HepG2 (cell line): ENCODE measurements around the gene S1PR2. TPM values are rescaled to one million over a fixed set of nuclear protein-coding genes. Genes with fewer than 3 reads are reported as not detected.

Experiments used
- FOXA1 ChIP-seq, 2 experiments: fragments of 450-650 bp in 1 of 2; sonication (generic) in 1 of 2; formaldehyde crosslinking in 1 of 2; IDR thresholded peaks; 2 replicates each; pipeline versions ENCODE4 v1.4.0 to v1.6.1; 2016 to 2020; ENCODE audit warnings: missing genetic modification reagents in 1 of 2
- GABPA ChIP-seq, 2 experiments: IDR thresholded peaks; 2 replicates each; pipeline ENCODE4 v1.6.1; 2011 to 2016; ENCODE audit warnings: low read depth in 2 of 2, low read length in 1 of 2, missing biosample characterization in 1 of 2, missing genetic modification characterization in 1 of 2
- ISX ChIP-seq: sonication (generic); formaldehyde crosslinking; conservative IDR thresholded peaks from 2 replicates; pipeline ENCODE4 v1.5.0; 2020; ENCODE audit warnings: missing genetic modification reagents
- NR1H2 ChIP-seq: sonication (generic); formaldehyde crosslinking; IDR thresholded peaks from 2 replicates; pipeline ENCODE4 v1.8.1; 2022; ENCODE audit warnings: low read depth, missing genetic modification reagents, borderline replicate concordance
- PAWR ChIP-seq: sonication (generic); formaldehyde crosslinking; IDR thresholded peaks from 2 replicates; pipeline ENCODE4 v1.4.0; 2020; ENCODE audit warnings: missing genetic modification reagents, mild to moderate bottlenecking, borderline replicate concordance
- SRY ChIP-seq: sonication (generic); formaldehyde crosslinking; IDR thresholded peaks from 2 replicates; pipeline ENCODE4 v1.8.0; 2022; ENCODE audit warnings: mild to moderate bottlenecking, missing genetic modification reagents
- ZNF124 ChIP-seq: sonication (generic); formaldehyde crosslinking; IDR thresholded peaks from 2 replicates; pipeline ENCODE4 v1.4.0; 2020; ENCODE audit warnings: missing genetic modification reagents
- ZNF180 ChIP-seq: sonication (generic); formaldehyde crosslinking; IDR thresholded peaks from 2 replicates; pipeline ENCODE4 v1.4.0; 2020; ENCODE audit warnings: low read depth, missing genetic modification reagents, borderline replicate concordance
- ZNF451 ChIP-seq: sonication (generic); formaldehyde crosslinking; IDR thresholded peaks from 2 replicates; pipeline ENCODE4 v1.5.0; 2020; ENCODE audit warnings: mild to moderate bottlenecking, missing genetic modification reagents
- polyA plus RNA-seq, 8 experiments: library from polyadenylated mRNA; depleted of rRNA in 3 of 8; stranded (reverse) in 7 of 8; unstranded in 1 of 8; fragments of >200 nt; fragmentation: Illumina TruSeq in 4 of 8; extraction: Trizol in 4 of 8; gene quantifications; 2 replicates each; pipeline versions ENCODE4 v1.2.1 to v1.2.3, GENCODE V29; 2011 to 2016; ENCODE audit warnings: low read depth in 4 of 8, missing spikeins in 1 of 8, mixed read lengths in 1 of 8; ENCODE audit not compliant: insufficient read depth in 1 of 8
- total RNA-seq, 5 experiments: library from RNA; depleted of rRNA; stranded (reverse); fragments of >200 nt; fragmentation: Illumina TruSeq; extraction: Trizol; gene quantifications; 2 replicates each; pipeline ENCODE4 v1.2.3, GENCODE V29; 2016; ENCODE audit warnings: low read depth in 1 of 5
- TF ChIP-seq, protein P1 (sequence below): IDR thresholded peaks from 2 replicates; pipeline ENCODE4 v1.6.1; 2016
- TF ChIP-seq, protein P2 (sequence below): sonication (generic); formaldehyde crosslinking; IDR thresholded peaks from 2 replicates; pipeline ENCODE4 v1.5.0; 2020; ENCODE audit warnings: missing genetic modification reagents
- TF ChIP-seq, protein P3 (sequence below): sonication (generic); formaldehyde crosslinking; IDR thresholded peaks from 2 replicates; pipeline ENCODE4 v1.4.0; 2020; ENCODE audit warnings: missing genetic modification reagents
- TF ChIP-seq, protein P4 (sequence below): IDR thresholded peaks from 2 replicates; pipeline ENCODE4 v1.6.1; 2016; ENCODE audit warnings: low read depth, missing genetic modification reagents, missing compliant biosample characterization
- TF ChIP-seq, protein P5 (sequence below), 2 experiments: sonication (generic) in 1 of 2; formaldehyde crosslinking in 1 of 2; IDR thresholded peaks; 2 replicates each; pipeline versions ENCODE4 v1.4.0 to v1.6.1; 2018 to 2020; ENCODE audit warnings: missing genetic modification reagents in 2 of 2, borderline replicate concordance in 1 of 2, low read depth in 1 of 2, mild to moderate bottlenecking in 1 of 2, missing biosample characterization in 1 of 2

The S1PR2 gene
- total and polyA plus RNA-seq, 2 of the 13 experiments (the other 11 are each of a cell fraction or from before 2014, with no cell fraction given): 0.91 to 1.3 TPM

DNA sequence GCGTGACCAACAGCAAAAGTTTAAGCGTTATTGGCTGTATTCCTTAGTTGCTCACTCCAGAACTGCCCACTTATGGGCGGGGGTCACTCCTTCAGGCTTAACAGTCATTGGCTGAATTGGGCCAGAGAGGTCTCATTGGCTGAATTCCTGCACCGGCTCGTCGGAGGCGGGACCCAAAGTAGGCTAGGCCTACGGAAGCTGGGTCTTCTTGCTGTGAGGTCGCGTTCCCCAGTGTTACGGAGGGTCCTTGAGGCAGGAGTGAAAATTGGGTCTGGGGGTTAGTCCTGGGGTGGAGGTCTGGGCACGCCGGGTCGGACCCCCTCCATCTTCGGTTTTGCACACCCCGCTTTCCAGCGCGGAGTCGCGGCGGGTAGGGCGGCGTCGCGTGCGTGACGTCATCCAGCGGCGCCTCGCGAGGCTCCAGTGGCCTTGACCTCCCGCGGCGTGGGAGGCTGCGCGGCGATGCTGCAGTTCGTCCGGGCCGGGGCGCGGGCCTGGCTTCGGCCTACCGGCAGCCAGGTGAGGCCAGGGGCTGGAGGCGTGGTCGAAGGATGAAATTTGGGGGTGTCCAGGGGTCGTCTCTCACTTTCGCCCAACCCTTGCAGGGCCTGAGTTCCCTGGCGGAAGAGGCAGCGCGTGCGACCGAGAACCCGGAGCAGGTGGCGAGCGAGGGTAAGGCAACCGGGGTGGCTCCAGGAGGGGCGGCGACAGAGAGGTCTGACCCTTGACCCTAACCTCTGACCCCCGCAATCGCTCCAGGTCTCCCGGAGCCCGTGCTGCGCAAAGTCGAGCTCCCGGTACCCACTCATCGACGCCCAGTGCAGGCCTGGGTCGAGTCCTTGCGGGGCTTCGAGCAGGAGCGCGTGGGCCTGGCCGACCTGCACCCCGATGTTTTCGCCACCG, 20.9 kb upstream of the S1PR2 start, which contains the start of gene MRPL4 (continued):
- no peak for TF ChIP-seq ZNF124 (CRISPR knock-in tag)
- TF ChIP-seq, protein P1, sequence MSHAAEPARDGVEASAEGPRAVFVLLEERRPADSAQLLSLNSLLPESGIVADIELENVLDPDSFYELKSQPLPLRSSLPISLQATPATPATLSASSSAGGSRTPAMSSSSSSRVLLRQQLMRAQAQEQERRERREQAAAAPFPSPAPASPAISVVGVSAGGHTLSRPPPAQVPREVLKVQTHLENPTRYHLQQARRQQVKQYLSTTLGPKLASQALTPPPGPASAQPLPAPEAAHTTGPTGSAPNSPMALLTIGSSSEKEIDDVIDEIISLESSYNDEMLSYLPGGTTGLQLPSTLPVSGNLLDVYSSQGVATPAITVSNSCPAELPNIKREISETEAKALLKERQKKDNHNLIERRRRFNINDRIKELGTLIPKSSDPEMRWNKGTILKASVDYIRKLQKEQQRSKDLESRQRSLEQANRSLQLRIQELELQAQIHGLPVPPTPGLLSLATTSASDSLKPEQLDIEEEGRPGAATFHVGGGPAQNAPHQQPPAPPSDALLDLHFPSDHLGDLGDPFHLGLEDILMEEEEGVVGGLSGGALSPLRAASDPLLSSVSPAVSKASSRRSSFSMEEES: no peak
- no peak for TF ChIP-seq FOXA1 (IDR thresholded peaks at IDR 0.05)
- TF ChIP-seq FOXA1 (CRISPR knock-in tag; IDR thresholded peaks at IDR 0.05): 0 out of 2 replicates have a peak, but pooled peaks have one; percentile 33
- TF ChIP-seq ZNF451: peak; percentile 65; the same call in 1 of the 2 replicates
- TF ChIP-seq, protein P2, sequence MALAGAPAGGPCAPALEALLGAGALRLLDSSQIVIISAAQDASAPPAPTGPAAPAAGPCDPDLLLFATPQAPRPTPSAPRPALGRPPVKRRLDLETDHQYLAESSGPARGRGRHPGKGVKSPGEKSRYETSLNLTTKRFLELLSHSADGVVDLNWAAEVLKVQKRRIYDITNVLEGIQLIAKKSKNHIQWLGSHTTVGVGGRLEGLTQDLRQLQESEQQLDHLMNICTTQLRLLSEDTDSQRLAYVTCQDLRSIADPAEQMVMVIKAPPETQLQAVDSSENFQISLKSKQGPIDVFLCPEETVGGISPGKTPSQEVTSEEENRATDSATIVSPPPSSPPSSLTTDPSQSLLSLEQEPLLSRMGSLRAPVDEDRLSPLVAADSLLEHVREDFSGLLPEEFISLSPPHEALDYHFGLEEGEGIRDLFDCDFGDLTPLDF (CRISPR knock-in tag): peak; percentile 77; the same call in 1 of the 2 replicates
- TF ChIP-seq, protein P3, sequence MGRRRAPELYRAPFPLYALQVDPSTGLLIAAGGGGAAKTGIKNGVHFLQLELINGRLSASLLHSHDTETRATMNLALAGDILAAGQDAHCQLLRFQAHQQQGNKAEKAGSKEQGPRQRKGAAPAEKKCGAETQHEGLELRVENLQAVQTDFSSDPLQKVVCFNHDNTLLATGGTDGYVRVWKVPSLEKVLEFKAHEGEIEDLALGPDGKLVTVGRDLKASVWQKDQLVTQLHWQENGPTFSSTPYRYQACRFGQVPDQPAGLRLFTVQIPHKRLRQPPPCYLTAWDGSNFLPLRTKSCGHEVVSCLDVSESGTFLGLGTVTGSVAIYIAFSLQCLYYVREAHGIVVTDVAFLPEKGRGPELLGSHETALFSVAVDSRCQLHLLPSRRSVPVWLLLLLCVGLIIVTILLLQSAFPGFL (CRISPR knock-in tag): no peak
- TF ChIP-seq NR1H2: no peak
- TF ChIP-seq, protein P4, sequence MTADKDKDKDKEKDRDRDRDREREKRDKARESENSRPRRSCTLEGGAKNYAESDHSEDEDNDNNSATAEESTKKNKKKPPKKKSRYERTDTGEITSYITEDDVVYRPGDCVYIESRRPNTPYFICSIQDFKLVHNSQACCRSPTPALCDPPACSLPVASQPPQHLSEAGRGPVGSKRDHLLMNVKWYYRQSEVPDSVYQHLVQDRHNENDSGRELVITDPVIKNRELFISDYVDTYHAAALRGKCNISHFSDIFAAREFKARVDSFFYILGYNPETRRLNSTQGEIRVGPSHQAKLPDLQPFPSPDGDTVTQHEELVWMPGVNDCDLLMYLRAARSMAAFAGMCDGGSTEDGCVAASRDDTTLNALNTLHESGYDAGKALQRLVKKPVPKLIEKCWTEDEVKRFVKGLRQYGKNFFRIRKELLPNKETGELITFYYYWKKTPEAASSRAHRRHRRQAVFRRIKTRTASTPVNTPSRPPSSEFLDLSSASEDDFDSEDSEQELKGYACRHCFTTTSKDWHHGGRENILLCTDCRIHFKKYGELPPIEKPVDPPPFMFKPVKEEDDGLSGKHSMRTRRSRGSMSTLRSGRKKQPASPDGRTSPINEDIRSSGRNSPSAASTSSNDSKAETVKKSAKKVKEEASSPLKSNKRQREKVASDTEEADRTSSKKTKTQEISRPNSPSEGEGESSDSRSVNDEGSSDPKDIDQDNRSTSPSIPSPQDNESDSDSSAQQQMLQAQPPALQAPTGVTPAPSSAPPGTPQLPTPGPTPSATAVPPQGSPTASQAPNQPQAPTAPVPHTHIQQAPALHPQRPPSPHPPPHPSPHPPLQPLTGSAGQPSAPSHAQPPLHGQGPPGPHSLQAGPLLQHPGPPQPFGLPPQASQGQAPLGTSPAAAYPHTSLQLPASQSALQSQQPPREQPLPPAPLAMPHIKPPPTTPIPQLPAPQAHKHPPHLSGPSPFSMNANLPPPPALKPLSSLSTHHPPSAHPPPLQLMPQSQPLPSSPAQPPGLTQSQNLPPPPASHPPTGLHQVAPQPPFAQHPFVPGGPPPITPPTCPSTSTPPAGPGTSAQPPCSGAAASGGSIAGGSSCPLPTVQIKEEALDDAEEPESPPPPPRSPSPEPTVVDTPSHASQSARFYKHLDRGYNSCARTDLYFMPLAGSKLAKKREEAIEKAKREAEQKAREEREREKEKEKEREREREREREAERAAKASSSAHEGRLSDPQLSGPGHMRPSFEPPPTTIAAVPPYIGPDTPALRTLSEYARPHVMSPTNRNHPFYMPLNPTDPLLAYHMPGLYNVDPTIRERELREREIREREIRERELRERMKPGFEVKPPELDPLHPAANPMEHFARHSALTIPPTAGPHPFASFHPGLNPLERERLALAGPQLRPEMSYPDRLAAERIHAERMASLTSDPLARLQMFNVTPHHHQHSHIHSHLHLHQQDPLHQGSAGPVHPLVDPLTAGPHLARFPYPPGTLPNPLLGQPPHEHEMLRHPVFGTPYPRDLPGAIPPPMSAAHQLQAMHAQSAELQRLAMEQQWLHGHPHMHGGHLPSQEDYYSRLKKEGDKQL: peak; percentile 62; the same call in 1 of the 2 replicates
- no peak for TF ChIP-seq PAWR
- TF ChIP-seq GABPA (IDR thresholded peaks at IDR 0.05; ENCODE audit: low read depth, low read length): peak; percentile 32; the same call in 1 of the 2 replicates
- peak; percentile 54; the same call in 1 of the 2 replicates for TF ChIP-seq GABPA (CRISPR knock-in tag; IDR thresholded peaks at IDR 0.05; ENCODE audit: low read depth)
- peak; percentile 13; the same call in 1 of the 2 replicates for TF ChIP-seq ZNF180 (CRISPR knock-in tag)
- TF ChIP-seq, protein P5, sequence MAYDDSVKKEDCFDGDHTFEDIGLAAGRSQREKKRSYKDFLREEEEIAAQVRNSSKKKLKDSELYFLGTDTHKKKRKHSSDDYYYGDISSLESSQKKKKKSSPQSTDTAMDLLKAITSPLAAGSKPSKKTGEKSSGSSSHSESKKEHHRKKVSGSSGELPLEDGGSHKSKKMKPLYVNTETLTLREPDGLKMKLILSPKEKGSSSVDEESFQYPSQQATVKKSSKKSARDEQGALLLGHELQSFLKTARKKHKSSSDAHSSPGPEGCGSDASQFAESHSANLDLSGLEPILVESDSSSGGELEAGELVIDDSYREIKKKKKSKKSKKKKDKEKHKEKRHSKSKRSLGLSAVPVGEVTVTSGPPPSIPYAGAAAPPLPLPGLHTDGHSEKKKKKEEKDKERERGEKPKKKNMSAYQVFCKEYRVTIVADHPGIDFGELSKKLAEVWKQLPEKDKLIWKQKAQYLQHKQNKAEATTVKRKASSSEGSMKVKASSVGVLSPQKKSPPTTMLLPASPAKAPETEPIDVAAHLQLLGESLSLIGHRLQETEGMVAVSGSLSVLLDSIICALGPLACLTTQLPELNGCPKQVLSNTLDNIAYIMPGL (CRISPR knock-in tag; IDR thresholded peaks at IDR 0.05; ENCODE audit: borderline replicate concordance in 1 of 2, low read depth in 1 of 2): peak; percentile 81 to 90
- TF ChIP-seq ISX (CRISPR knock-in tag): no peak
- peak; percentile 53; the same call in 1 of the 2 replicates for TF ChIP-seq SRY
